HG03558 (cell line): Measurements from ENCODE around the gene FAM89B.
"Not testable (repeated sequence)": the region's sequence is repeated elsewhere in the genome, so short reads cannot be mapped to it uniquely, and the experiment has no call there.

Source experiments
- ATAC-seq: cut with Tn5 transposase; IDR thresholded peaks from one replicate; pipeline ENCODE4 v1.9.1; 2021; ENCODE audit warnings: moderate number of reproducible peaks; ENCODE audit not compliant: unreplicated experiment; ENCODE audit errors: extremely low read depth

FAM89B gene

DNA sequence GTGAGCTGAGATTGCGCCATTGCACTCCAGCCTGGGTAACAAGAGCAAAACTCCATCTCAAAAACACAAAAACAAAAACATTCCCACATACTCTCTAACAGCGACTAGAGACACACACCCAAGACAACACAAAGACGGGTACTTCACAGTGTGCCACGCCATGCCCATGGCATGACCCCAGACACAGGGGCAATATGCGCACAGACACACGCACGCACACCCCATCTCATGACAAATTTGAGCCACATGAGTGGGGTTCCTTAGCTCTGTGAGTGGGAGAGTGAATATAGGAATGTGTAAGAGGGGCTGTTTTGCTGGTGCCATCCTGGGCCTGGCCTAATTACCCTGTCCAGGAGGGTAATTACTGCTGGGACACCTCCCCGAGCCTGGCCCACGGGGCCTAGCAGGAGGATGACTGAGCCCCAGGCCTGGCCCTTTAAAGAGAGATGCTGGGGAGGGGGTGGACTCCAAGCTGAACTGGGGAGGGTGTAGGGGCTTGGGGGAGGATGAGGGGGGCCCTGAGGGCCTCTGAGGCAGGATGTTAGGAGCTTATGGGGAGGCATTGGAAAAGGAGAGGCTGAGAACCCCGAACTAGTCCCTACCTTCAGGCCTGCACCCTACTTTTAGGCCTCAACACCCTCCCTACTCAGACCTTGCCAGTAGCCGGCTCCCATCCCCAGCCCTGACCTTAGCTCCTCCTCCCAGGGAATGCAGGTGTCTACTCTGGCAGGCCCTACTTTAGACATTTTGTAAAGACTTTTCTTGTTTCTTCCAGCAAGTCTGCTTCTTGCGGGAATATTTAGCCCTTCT, 15.7 kb upstream of the FAM89B start:
- no peak for ATAC-seq

- no peak for ATAC-seq
Measured at GRCh38 chr11:65557280-65558001, 14.9 kb upstream of the FAM89B start.

- ATAC-seq = no peak
Measured at GRCh38 chr11:65558002-65558929, 14.1 kb upstream of the FAM89B start, which contains the start of gene LTBP3. LTBP3 (minus strand) TSS chr11:65558359; CDS start chr11:65557959, 400 bp downstream.

GRCh38 chr11:65558930-65559509, 13.3 kb upstream of the FAM89B start:
- no peak for ATAC-seq

GRCh38 chr11:65559535-65559934, 12.8 kb upstream of the FAM89B start:
- no peak for ATAC-seq

- ATAC-seq = no peak
Measured at GRCh38 chr11:65559951-65560537, 12.3 kb upstream of the FAM89B start.

- no peak for ATAC-seq
Measured at GRCh38 chr11:65560555-65561418, 11.6 kb upstream of the FAM89B start.

GRCh38 chr11:65562020-65562419, 10.3 kb upstream of the FAM89B start:
- ATAC-seq = no peak

DNA sequence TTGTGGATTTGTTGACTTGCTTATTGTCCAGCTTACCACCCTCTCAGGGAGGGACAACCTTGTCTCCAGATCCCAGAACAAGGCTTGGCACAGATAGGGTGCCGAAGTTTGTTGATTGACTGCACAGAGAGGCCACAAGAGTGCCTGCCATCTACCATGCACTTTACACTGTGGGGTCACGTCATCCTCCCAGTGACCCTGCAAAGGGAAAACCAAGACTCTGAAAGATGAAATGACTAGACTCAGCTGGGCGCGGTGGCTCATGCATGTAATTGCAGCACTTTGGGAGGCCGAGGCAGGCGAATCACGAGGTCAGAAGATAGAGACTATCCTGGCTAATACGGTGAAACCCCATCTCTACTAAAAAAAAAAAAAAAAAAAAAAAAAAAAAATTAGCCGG, 9.6 kb upstream of the FAM89B start:
- ATAC-seq = no peak

DNA sequence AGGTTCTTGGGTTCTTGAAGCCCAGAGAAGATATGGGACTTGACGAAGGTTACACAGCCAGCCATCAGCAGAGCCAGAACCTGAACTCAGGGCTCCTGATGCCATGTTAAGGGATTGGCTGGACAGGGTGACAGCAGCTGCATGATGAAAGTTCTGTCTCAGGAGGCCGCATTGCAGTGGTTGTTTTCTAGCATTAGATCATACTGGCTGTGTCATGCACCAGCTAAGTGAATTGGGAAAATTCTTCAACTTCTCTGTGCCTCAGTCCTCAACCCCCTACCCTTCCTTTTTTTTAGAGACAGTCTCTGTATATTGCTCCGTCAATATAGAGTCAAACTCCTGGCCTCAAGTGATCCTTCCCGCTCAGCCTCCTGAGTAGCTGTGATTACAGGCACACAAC, 8.7 kb upstream of the FAM89B start:
- no peak for ATAC-seq

DNA sequence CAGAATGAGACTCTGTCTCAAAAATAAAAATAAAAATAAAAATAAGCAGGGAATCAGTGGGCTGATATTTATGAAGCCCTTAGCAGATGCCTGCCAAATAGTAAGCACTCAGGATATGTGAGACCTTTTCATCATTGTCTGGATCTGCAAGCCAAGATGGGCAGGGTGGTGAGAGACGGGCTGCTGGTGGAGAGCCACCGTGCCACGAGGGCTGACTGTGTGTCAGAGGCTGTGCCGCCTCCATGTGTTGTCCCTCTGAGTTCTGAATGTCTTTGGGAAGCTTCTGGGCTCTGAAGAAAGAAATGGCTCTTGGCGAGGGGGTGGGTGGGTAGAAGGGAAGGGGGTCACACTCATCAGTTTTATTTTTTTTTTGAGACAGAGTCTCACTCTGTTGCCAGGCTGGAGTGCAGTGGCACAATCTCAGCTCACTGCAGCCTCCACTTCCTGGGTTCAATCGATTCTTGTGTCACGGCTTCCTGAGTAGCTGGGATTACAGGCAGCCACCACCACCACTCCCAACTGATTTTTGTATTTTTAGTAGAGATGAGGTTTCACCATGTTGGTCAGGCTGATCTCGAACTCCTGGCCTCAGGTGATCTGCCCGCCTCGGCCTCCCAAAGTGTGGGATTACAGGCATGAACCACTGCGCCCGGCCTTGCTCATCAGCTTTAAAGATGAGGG, 7.3 kb upstream of the FAM89B start:
- ATAC-seq = not testable (repeated sequence)

GRCh38 chr11:65565624-65566453, 6.5 kb upstream of the FAM89B start:
- no peak for ATAC-seq

DNA sequence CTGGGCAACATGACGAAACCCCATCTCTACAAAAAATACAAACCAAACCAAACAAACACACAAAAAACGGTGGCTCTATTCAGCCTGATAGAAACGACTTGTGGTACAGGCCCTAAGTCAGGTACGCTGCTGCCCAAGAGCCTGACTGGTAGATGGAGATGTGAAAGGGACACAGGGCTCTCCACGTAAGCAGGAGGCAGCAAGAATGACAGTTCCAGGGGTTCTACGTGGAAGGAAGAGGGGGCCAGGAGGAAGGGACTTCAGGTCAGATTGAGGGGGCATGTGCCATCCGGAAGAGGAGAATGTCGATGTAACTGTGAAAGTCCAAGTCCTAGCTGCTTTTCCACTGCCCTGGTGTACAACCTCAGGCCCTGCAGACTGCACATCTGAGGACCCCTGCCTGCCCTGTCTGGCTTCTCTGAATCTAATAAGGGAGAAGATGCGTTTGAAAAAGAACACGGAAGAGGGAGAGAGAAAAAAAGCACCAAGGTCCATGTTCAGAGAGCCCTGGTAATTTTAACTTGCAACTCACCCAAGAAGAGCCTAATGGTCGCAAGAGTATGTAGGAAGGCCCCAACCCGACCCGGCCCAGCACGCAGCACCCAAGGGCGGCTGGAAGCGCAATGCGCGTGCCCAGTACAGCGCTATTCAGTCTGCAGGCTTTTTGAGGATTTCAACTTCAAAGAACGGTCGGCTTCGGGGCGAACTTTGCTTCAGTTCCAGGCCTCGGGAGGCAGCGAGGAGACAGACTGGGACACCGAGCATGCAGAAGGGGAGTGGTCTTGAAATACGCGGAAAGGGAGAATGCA, 3.0 kb upstream of the FAM89B start:
- no peak for ATAC-seq

GRCh38 chr11:65569973-65570918, 2.1 kb upstream of the FAM89B start, which contains the start of gene ZNRD2:
ZNRD2 (plus strand) TSS chr11:65570477; CDS start chr11:65570492, 15 bp downstream.
- peak; percentile 40 for ATAC-seq

- no peak for ATAC-seq
Measured at GRCh38 chr11:65571420-65571819, 918 bp upstream of the FAM89B start.
